CD4-positive, alpha-beta T cell (primary cell): ENCODE results near the gene FOXE3. TPM values are rescaled to one million over a fixed set of nuclear protein-coding genes. Genes with fewer than 3 reads are reported as not detected.

Source experiments
- ATAC-seq: fragments of 200-7000 bp; cut with Tn5 transposase; one replicate; pipeline ENCODE4 v1.10.0; 2022; ENCODE audit warnings: mild to moderate bottlenecking; ENCODE audit not compliant: poor library complexity
- CTCF ChIA-PET: fragments of 350-600 bp; sonication (Branson Sonifier 250); formaldehyde crosslinking; loops from one replicate; lab custom pipeline; 2021; ENCODE audit warnings: antibody characterized with exemption, inconsistent platforms; lab: Charles Lee
- POLR2A ChIA-PET: fragments of 350-600 bp; sonication (Branson Sonifier 250); formaldehyde crosslinking; loops from one replicate; lab custom pipeline; 2021; ENCODE audit warnings: antibody characterized with exemption, inconsistent platforms; lab: Charles Lee
- DNase-seq, 14 experiments: peaks; one replicate each; pipeline ENCODE4 v3.0.0-alpha.2; 2013 to 2020; ENCODE audit warnings: mixed read lengths in 2 of 14
- H3K27ac ChIP-seq, 2 donors: one replicate each; pipeline versions ENCODE4 v1.5.1 to v1.7.0; 2013; ENCODE audit warnings: low read length in 2 of 2, low read depth in 1 of 2, mild to moderate bottlenecking in 1 of 2
- H3K27me3 ChIP-seq, 2 experiments: 1 replicate in 1 of 2; 2 replicates in 1 of 2; pipeline versions ENCODE4 v1.6.1 to v1.7.0; 2013; ENCODE audit warnings: low read length in 2 of 2, control low read depth in 1 of 2, mild to moderate bottlenecking in 1 of 2, moderate library complexity in 1 of 2; ENCODE audit not compliant: insufficient read depth in 2 of 2, control insufficient read depth in 1 of 2
- H3K36me3 ChIP-seq: one replicate; pipeline ENCODE4 v1.6.1; 2013; ENCODE audit warnings: low read length, control low read depth; ENCODE audit not compliant: insufficient read depth
- H3K4me1 ChIP-seq: one replicate; pipeline ENCODE4 v1.6.1; 2013; ENCODE audit warnings: low read length, control low read depth; ENCODE audit not compliant: insufficient read depth
- H3K4me3 ChIP-seq: one replicate; pipeline ENCODE4 v1.5.1; 2013; ENCODE audit warnings: mild to moderate bottlenecking, low read length, moderate library complexity
- H3K9me3 ChIP-seq, 2 experiments: 1 replicate in 1 of 2; 2 replicates in 1 of 2; pipeline versions ENCODE4 v1.6.1 to v1.7.0; 2013; ENCODE audit warnings: low read length in 2 of 2, mild to moderate bottlenecking in 2 of 2, control low read depth in 1 of 2, moderate library complexity in 1 of 2; ENCODE audit not compliant: control insufficient read depth in 1 of 2, insufficient read depth in 1 of 2
- H3K27ac Mint-ChIP-seq: one replicate; pipeline ENCODE4 v1.8.0; 2020; ENCODE audit warnings: mixed read lengths
- H3K27me3 Mint-ChIP-seq: one replicate; pipeline ENCODE4 v1.8.0; 2021; ENCODE audit warnings: mixed read lengths
- H3K36me3 Mint-ChIP-seq: one replicate; pipeline ENCODE4 v1.8.0; 2021; ENCODE audit warnings: low read depth, mixed read lengths
- H3K4me1 Mint-ChIP-seq: one replicate; pipeline ENCODE4 v1.8.0; 2021; ENCODE audit warnings: low read depth, mixed read lengths
- H3K4me3 Mint-ChIP-seq: one replicate; pipeline ENCODE4 v1.8.0; 2020; ENCODE audit warnings: mild to moderate bottlenecking, mixed read lengths
- H3K9me3 Mint-ChIP-seq: one replicate; pipeline ENCODE4 v1.8.0; 2020; ENCODE audit warnings: mixed read lengths
- CTCF ChIP-seq: fragments of 200-600 bp; IDR thresholded peaks from one replicate; pipeline ENCODE4 v1.8.0; 2022; ENCODE audit warnings: antibody characterized with exemption, mild to moderate bottlenecking
- intact Hi-C, 2 experiments: fragments of 100-400 bp; cut with DNase I in 1 of 2; cut with micrococcal nuclease in 1 of 2; formaldehyde crosslinking; loops; one replicate each; pipeline versions ENCODE4 v1.15.1 to v1.9.0; 2023 to 2025; cut with DNase I, micrococcal nuclease
- total RNA-seq, 174 experiments: library from RNA in 2 of 174; stranded (reverse) in 2 of 174; gene quantifications; one replicate each; pipeline ENCODE4 v1.2.3 and lab custom pipeline; 2021 to 2026

FOXE3 gene
- total RNA-seq, 2 experiments from 2014 or later: not detected

- no peak overlapping the region for H3K4me3 ChIP-seq
- POLR2A ChIA-PET: no interaction called here
- Mint-ChIP-seq H3K27ac (no peak overlapping the region), H3K27me3 (peaks cover 50% of the 10 kb centered on the region), H3K36me3 (no peaks in the 10 kb centered on the region), H3K9me3 (no peaks in the 10 kb centered on the region), H3K4me1 (no peaks in the 10 kb centered on the region), H3K4me3 (no peak overlapping the region)
- no peaks in the 10 kb centered on the region for H3K4me1 ChIP-seq
- ATAC-seq (no peak), DNase-seq (no peak)
- CTCF ChIA-PET: no interaction called here
- no peaks in the 10 kb centered on the region for H3K9me3 ChIP-seq
- intact Hi-C loops: no loop called here
- no peaks in the 10 kb centered on the region for H3K36me3 ChIP-seq
- H3K27ac ChIP-seq: no peak overlapping the region
- no peak for TF ChIP-seq CTCF
- peaks cover 0 to 10% of the 10 kb centered on the region in 2 experiments for H3K27me3 ChIP-seq
Observed at GRCh38 chr1:47403321-47403910, 12.7 kb upstream of the FOXE3 start.

GRCh38 chr1:47405697-47406096 is 10.4 kb upstream of the FOXE3 start:
- H3K4me3 ChIP-seq: no peak overlapping the region
- H3K9me3 ChIP-seq: no peaks in the 10 kb centered on the region
- POLR2A ChIA-PET: no interaction called here
- no peak for DNase-seq
- H3K27me3 ChIP-seq: peaks cover 0 to 6% of the 10 kb centered on the region in 2 experiments
- H3K4me1 ChIP-seq: no peaks in the 10 kb centered on the region
- H3K27ac Mint-ChIP-seq: no peak overlapping the region
- no peak overlapping the region for H3K4me3 Mint-ChIP-seq
- H3K36me3 Mint-ChIP-seq: no peaks in the 10 kb centered on the region
- no peak for TF ChIP-seq CTCF
- H3K9me3 Mint-ChIP-seq: no peaks in the 10 kb centered on the region
- no peak overlapping the region for H3K27ac ChIP-seq
- H3K4me1 Mint-ChIP-seq: no peaks in the 10 kb centered on the region
- intact Hi-C loops: no loop called here
- CTCF ChIA-PET: no interaction called here
- H3K36me3 ChIP-seq: no peaks in the 10 kb centered on the region
- peaks cover 49% of the 10 kb centered on the region for H3K27me3 Mint-ChIP-seq
- ATAC-seq: no peak

- intact Hi-C loops: no loop called here
- H3K27ac Mint-ChIP-seq: no peak overlapping the region
- Histone ChIP-seq H3K9me3 (no peaks in the 10 kb centered on the region), H3K27ac (no peak overlapping the region), H3K4me1 (no peaks in the 10 kb centered on the region), H3K36me3 (no peaks in the 10 kb centered on the region), H3K27me3 (peaks cover 0 to 6% of the 10 kb centered on the region in 2 experiments), H3K4me3 (no peak overlapping the region)
- no peak for ATAC-seq
- H3K4me1 Mint-ChIP-seq: no peaks in the 10 kb centered on the region
- H3K27me3 Mint-ChIP-seq: peaks cover 47% of the 10 kb centered on the region
- H3K9me3 Mint-ChIP-seq: no peaks in the 10 kb centered on the region
- POLR2A ChIA-PET: interaction anchor here (1.2 kb wide), 1 partner anchor 31 kb away, joined by 3 read pairs; the partner anchor contains the start of gene FOXD2
- DNase-seq: no peak
- no peaks in the 10 kb centered on the region for H3K36me3 Mint-ChIP-seq
- H3K4me3 Mint-ChIP-seq: no peak overlapping the region
- no peak for TF ChIP-seq CTCF
- CTCF ChIA-PET: no interaction called here
Observed at GRCh38 chr1:47406966-47407365, 9.1 kb upstream of the FOXE3 start.
